GM23338 (cell line): ENCODE measurements around the gene CACNA1B. TPM values are rescaled to one million over a fixed set of nuclear protein-coding genes. Genes with fewer than 3 reads are reported as not detected.

Experiments
- ATAC-seq: fragments of 200-7000 bp; cut with Tn5 transposase; 3 replicates; pipeline ENCODE4 v1.9.1; 2020
- DNase-seq: peaks from one replicate; pipeline ENCODE4 v3.0.0-alpha.2; 2015; ENCODE audit warnings: low spot score
- H2AFZ ChIP-seq: fragments of 200-600 bp; sonication (generic); 2 replicates; pipeline ENCODE4 v1.8.0; 2016; ENCODE audit warnings: antibody characterized with exemption, mild to moderate bottlenecking, moderate library complexity
- H3F3A ChIP-seq: fragments of 200-600 bp; sonication (generic); replicated peaks from 2 replicates; pipeline ENCODE4 v1.8.0; 2017; ENCODE audit warnings: antibody characterized with exemption, mixed run types, low read depth
- H3K27ac ChIP-seq: fragments of 200-600 bp; sonication (generic); 2 replicates; pipeline ENCODE4 v1.6.1; 2016; ENCODE audit warnings: low read depth
- H3K27me3 ChIP-seq: fragments of 200-600 bp; sonication (generic); 2 replicates; pipeline ENCODE4 v1.8.0; 2016; ENCODE audit warnings: mild to moderate bottlenecking, mixed run types, moderate library complexity; ENCODE audit not compliant: insufficient read depth
- H3K36me3 ChIP-seq: fragments of 200-600 bp; sonication (generic); 2 replicates; pipeline ENCODE4 v1.8.0; 2016; ENCODE audit warnings: mild to moderate bottlenecking; ENCODE audit not compliant: insufficient read depth
- H3K4me1 ChIP-seq: fragments of 200-600 bp; sonication (generic); 2 replicates; pipeline ENCODE4 v1.8.0; 2016; ENCODE audit warnings: mild to moderate bottlenecking, moderate library complexity; ENCODE audit not compliant: insufficient read depth
- H3K4me2 ChIP-seq: fragments of 200-600 bp; sonication (generic); 2 replicates; pipeline ENCODE4 v1.7.1; 2017; ENCODE audit warnings: mixed run types
- H3K4me3 ChIP-seq: fragments of 200-600 bp; sonication (generic); 2 replicates; pipeline ENCODE4 v1.6.1; 2016; ENCODE audit warnings: mixed run types
- H3K79me2 ChIP-seq: fragments of 200-600 bp; sonication (generic); replicated peaks from 2 replicates; pipeline ENCODE4 v1.8.0; 2017; ENCODE audit warnings: mild to moderate bottlenecking; ENCODE audit not compliant: insufficient read depth
- H3K9me2 ChIP-seq: fragments of 200-600 bp; sonication (generic); 2 replicates; pipeline ENCODE4 v1.8.0; 2017; ENCODE audit not compliant: insufficient read depth
- H4K20me1 ChIP-seq: fragments of 200-600 bp; sonication (generic); replicated peaks from 2 replicates; pipeline ENCODE4 v1.8.0; 2017; ENCODE audit warnings: mild to moderate bottlenecking; ENCODE audit not compliant: insufficient read depth
- H3K27ac Mint-ChIP-seq: 2 replicates; pipeline ENCODE4 v1.8.0; 2020; ENCODE audit warnings: inconsistent platforms, mild to moderate bottlenecking, moderate library complexity, mixed read lengths
- H3K27me3 Mint-ChIP-seq: 3 replicates; pipeline ENCODE4 v1.8.0; 2022; ENCODE audit warnings: low read depth, mild to moderate bottlenecking, moderate library complexity, mixed read lengths, inconsistent platforms; ENCODE audit not compliant: insufficient read depth, poor library complexity
- H3K36me3 Mint-ChIP-seq: 3 replicates; pipeline ENCODE4 v1.8.0; 2021; ENCODE audit warnings: low read depth, mild to moderate bottlenecking, inconsistent platforms, moderate library complexity, mixed read lengths
- H3K4me1 Mint-ChIP-seq: 3 replicates; pipeline ENCODE4 v1.8.0; 2020; ENCODE audit warnings: mild to moderate bottlenecking, inconsistent platforms, mixed read lengths
- H3K4me3 Mint-ChIP-seq: 3 replicates; pipeline ENCODE4 v1.8.0; 2021; ENCODE audit warnings: moderate library complexity, mild to moderate bottlenecking, inconsistent platforms, mixed read lengths
- H3K9me3 Mint-ChIP-seq: 3 replicates; pipeline ENCODE4 v1.8.0; 2020; ENCODE audit warnings: moderate library complexity, mild to moderate bottlenecking, inconsistent platforms, mixed read lengths
- CTCF ChIP-seq, 2 experiments: fragments of 200-600 bp in 1 of 2; sonication (generic) in 1 of 2; conservative IDR thresholded peaks; 2 replicates each; pipeline versions ENCODE4 v1.5.1 to v1.6.1; 2016 to 2017; ENCODE audit warnings: antibody characterized with exemption in 2 of 2, low read depth in 2 of 2, mild to moderate bottlenecking in 2 of 2, moderate library complexity in 1 of 2
- ETS1 ChIP-seq: IDR thresholded peaks from 2 replicates; pipeline ENCODE4 v1.6.1; 2016; ENCODE audit warnings: antibody characterized with exemption
- EZH2 ChIP-seq: fragments of 200-600 bp; sonication (generic); IDR thresholded peaks from one replicate; pipeline ENCODE4 v1.8.0; 2017; ENCODE audit warnings: antibody characterized with exemption, mild to moderate bottlenecking, low read depth; ENCODE audit not compliant: unreplicated experiment
- JUNB ChIP-seq: IDR thresholded peaks from one replicate; pipeline ENCODE4 v1.6.1; 2016; ENCODE audit warnings: antibody characterized with exemption; ENCODE audit not compliant: unreplicated experiment
- NANOG ChIP-seq: IDR thresholded peaks from 2 replicates; pipeline ENCODE4 v1.6.1; 2016; ENCODE audit warnings: antibody characterized with exemption, borderline replicate concordance
- STAT1 ChIP-seq: IDR thresholded peaks from one replicate; pipeline ENCODE4 v1.6.1; 2016; ENCODE audit warnings: antibody characterized with exemption; ENCODE audit not compliant: unreplicated experiment
- ZNF462 ChIP-seq: fragments of 250-450 bp; sonication (Bioruptor Pico); IDR thresholded peaks from 2 replicates; pipeline ENCODE4 v1.5.0; 2020; ENCODE audit warnings: mild to moderate bottlenecking, moderate library complexity
- polyA plus RNA-seq: library from polyadenylated mRNA; unstranded; fragments of >200 nt; fragmentation: Nextera tagmentation; extraction: Ambion mirVana; gene quantifications from 2 replicates; pipeline ENCODE4 v1.2.1, GENCODE V29; 2016
- total RNA-seq: library from RNA; depleted of rRNA; stranded (reverse); fragments of >200 nt; shearing (Covaris generic); gene quantifications from 2 replicates; pipeline ENCODE4 v1.2.3, GENCODE V29; 2014
- TF ChIP-seq, protein P1 (sequence below): IDR thresholded peaks from one replicate; pipeline ENCODE4 v1.6.1; 2018; ENCODE audit warnings: antibody characterized with exemption; ENCODE audit not compliant: unreplicated experiment

CACNA1B gene
- total and polyA plus RNA-seq, 2 experiments from 2014 or later, result 1.1 to 10.4 TPM

DNA sequence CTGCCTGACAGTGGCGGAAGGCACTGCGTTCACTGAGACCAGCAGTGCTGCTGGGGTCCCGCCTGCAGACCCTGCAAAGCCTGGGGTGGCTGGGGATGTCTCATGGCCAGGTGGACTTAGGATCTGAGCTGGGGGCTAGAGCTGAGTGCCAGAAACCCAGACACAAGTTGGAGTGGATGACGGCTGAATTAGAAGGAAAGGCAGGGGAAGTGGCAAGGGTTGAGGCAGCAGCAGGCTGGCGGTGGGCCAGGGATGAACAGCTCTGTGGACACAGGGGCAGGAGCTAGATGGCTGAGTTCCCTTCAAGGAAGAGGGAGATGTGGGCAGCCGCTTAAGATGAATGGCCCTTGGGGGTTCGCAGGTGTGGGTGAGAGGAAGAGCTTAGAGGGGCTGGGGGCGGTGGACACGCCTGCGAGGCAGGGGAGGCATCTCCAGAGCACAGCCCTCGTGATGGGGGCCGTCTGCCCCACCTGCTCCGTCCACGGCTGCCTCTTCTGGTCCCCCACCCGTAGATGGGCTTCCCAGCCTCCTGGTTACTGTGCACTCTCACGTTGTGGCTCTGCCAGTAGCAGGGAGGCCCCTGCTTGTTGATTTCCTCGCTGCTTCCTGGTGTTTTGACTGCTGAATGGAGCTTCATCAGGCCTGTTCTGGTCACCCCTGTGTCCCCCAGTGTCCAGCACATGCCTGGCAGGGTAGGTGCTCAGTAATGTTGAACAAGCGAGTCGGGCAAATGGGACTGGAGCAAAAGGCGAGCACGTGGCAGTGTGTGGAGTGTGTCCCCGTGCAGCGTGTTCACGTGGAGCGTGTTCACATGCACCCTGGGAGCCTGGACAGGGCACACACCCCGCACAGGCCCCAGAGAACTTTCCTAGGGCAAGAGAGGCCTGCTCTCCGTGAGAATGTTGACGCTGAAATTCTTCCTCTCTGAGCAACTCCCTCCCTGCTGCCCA, 168.2 kb downstream of the CACNA1B start:
- Histone ChIP-seq H3K9me2 (no peaks in the 10 kb centered on the region), H3K27ac (no peak overlapping the region), H3K79me2 (no peaks in the 10 kb centered on the region), H3K36me3 (no peaks in the 10 kb centered on the region), H4K20me1 (no peaks in the 10 kb centered on the region), H3K4me2 (no peak overlapping the region), H3K4me1 (no peaks in the 10 kb centered on the region), H3F3A (no peaks in the 10 kb centered on the region), H2AFZ (no peak overlapping the region), H3K4me3 (no peak overlapping the region), H3K27me3 (no peaks in the 10 kb centered on the region)
- peaks cover 10% of the 10 kb centered on the region; the same call in 2 of the 3 replicates for H3K36me3 Mint-ChIP-seq
- no peak overlapping the region for H3K27ac Mint-ChIP-seq
- no peak for ATAC-seq
- DNase-seq, result no peak
- H3K9me3 Mint-ChIP-seq, result no peaks in the 10 kb centered on the region
- peaks cover 9% of the 10 kb centered on the region for H3K27me3 Mint-ChIP-seq
- H3K4me1 Mint-ChIP-seq, result peaks cover 10% of the 10 kb centered on the region
- no peak for TF ChIP-seq STAT1
- TF ChIP-seq, protein P1, sequence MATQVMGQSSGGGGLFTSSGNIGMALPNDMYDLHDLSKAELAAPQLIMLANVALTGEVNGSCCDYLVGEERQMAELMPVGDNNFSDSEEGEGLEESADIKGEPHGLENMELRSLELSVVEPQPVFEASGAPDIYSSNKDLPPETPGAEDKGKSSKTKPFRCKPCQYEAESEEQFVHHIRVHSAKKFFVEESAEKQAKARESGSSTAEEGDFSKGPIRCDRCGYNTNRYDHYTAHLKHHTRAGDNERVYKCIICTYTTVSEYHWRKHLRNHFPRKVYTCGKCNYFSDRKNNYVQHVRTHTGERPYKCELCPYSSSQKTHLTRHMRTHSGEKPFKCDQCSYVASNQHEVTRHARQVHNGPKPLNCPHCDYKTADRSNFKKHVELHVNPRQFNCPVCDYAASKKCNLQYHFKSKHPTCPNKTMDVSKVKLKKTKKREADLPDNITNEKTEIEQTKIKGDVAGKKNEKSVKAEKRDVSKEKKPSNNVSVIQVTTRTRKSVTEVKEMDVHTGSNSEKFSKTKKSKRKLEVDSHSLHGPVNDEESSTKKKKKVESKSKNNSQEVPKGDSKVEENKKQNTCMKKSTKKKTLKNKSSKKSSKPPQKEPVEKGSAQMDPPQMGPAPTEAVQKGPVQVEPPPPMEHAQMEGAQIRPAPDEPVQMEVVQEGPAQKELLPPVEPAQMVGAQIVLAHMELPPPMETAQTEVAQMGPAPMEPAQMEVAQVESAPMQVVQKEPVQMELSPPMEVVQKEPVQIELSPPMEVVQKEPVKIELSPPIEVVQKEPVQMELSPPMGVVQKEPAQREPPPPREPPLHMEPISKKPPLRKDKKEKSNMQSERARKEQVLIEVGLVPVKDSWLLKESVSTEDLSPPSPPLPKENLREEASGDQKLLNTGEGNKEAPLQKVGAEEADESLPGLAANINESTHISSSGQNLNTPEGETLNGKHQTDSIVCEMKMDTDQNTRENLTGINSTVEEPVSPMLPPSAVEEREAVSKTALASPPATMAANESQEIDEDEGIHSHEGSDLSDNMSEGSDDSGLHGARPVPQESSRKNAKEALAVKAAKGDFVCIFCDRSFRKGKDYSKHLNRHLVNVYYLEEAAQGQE, result no peak
- TF ChIP-seq JUNB, result no peak
- no peak for TF ChIP-seq EZH2
- no peak for TF ChIP-seq NANOG
- no peak for TF ChIP-seq CTCF (conservative IDR thresholded peaks at IDR 0.05; ENCODE audit: low read depth in 2 of 2)
- no peak for TF ChIP-seq ZNF462
- no peak for TF ChIP-seq ETS1
- no peak overlapping the region for H3K4me3 Mint-ChIP-seq
